WTC11 (cell line): ENCODE results near the gene GPAT2. TPM values are rescaled to one million over a fixed set of nuclear protein-coding genes. Genes with fewer than 3 reads are reported as not detected.

Experiments
- ATAC-seq: fragments of 200-7000 bp; cut with Tn5 transposase; 2 replicates; pipeline ENCODE4 v1.10.0; 2021; ENCODE audit warnings: mild to moderate bottlenecking, moderate library complexity
- CTCF ChIA-PET: fragments of 300-600 bp; sonication (Branson Sonifier 250); formaldehyde crosslinking; loops from one replicate; lab custom pipeline; 2021; ENCODE audit warnings: antibody characterized with exemption; lab: Charles Lee
- POLR2A ChIA-PET: fragments of 350-600 bp; sonication (Branson Sonifier 250); formaldehyde crosslinking; loops from one replicate; lab custom pipeline; 2021; ENCODE audit warnings: antibody characterized with exemption; lab: Charles Lee
- DNase-seq: peaks from one replicate; pipeline ENCODE4 v3.0.0; 2021; ENCODE audit warnings: low spot score
- H3K27ac Mint-ChIP-seq: 2 replicates; pipeline ENCODE4 v1.8.0; 2021; ENCODE audit warnings: mixed read lengths
- H3K27me3 Mint-ChIP-seq: 2 replicates; pipeline ENCODE4 v1.8.0; 2021; ENCODE audit warnings: low read depth, mild to moderate bottlenecking, moderate library complexity, mixed read lengths
- H3K36me3 Mint-ChIP-seq: 2 replicates; pipeline ENCODE4 v1.8.0; 2021; ENCODE audit warnings: mixed read lengths
- H3K4me1 Mint-ChIP-seq: 2 replicates; pipeline ENCODE4 v1.8.0; 2022; ENCODE audit warnings: mixed read lengths
- H3K4me3 Mint-ChIP-seq: 2 replicates; pipeline ENCODE4 v1.8.0; 2021; ENCODE audit warnings: mild to moderate bottlenecking, moderate library complexity, mixed read lengths
- H3K9me3 Mint-ChIP-seq: 2 replicates; pipeline ENCODE4 v1.8.0; 2021; ENCODE audit warnings: mixed read lengths
- CBFB ChIP-seq: sonication (generic); formaldehyde crosslinking; IDR thresholded peaks from 2 replicates; pipeline ENCODE4 v1.8.1; 2022; ENCODE audit warnings: mild to moderate bottlenecking, low read depth, missing genetic modification reagents
- FOXJ3 ChIP-seq: sonication (generic); formaldehyde crosslinking; IDR thresholded peaks from 2 replicates; pipeline ENCODE4 v1.9.0; 2021; ENCODE audit warnings: missing genetic modification reagents, mild to moderate bottlenecking, borderline replicate concordance
- GABPB1 ChIP-seq: sonication (generic); formaldehyde crosslinking; IDR thresholded peaks from 2 replicates; pipeline ENCODE4 v1.8.1; 2023; ENCODE audit warnings: mild to moderate bottlenecking, missing genetic modification reagents
- IRF2 ChIP-seq: sonication (generic); formaldehyde crosslinking; IDR thresholded peaks from 2 replicates; pipeline ENCODE4 v1.8.0; 2022; ENCODE audit warnings: low read depth, missing genetic modification reagents, borderline replicate concordance
- JAZF1 ChIP-seq: fragments of 250-450 bp; sonication (Bioruptor Pico); IDR thresholded peaks from 2 replicates; pipeline ENCODE4 v1.9.0; 2021; ENCODE audit warnings: moderate library complexity, mild to moderate bottlenecking, inconsistent platforms
- NR3C1 ChIP-seq: sonication (generic); formaldehyde crosslinking; conservative IDR thresholded peaks from 2 replicates; pipeline ENCODE4 v1.8.1; 2023; ENCODE audit warnings: low read depth, mild to moderate bottlenecking, missing genetic modification reagents
- PRRX2 ChIP-seq: fragments of 250-450 bp; sonication (Bioruptor Pico); IDR thresholded peaks from 2 replicates; pipeline ENCODE4 v1.8.0; 2021; ENCODE audit warnings: mild to moderate bottlenecking
- ZNF263 ChIP-seq: sonication (generic); formaldehyde crosslinking; IDR thresholded peaks from 2 replicates; pipeline ENCODE4 v1.8.1; 2022; ENCODE audit warnings: low read depth, mild to moderate bottlenecking, moderate library complexity, missing genetic modification reagents
- ZNF317 ChIP-seq: sonication (generic); formaldehyde crosslinking; IDR thresholded peaks from 2 replicates; pipeline ENCODE4 v1.8.1; 2023; ENCODE audit warnings: low read depth, mild to moderate bottlenecking, moderate library complexity, missing genetic modification reagents, borderline replicate concordance
- ZNF396 ChIP-seq: fragments of 250-450 bp; sonication (Bioruptor Pico); IDR thresholded peaks from 2 replicates; pipeline ENCODE4 v1.8.0; 2021; ENCODE audit warnings: mild to moderate bottlenecking, moderate library complexity, borderline replicate concordance
- ZNF671 ChIP-seq: fragments of 250-450 bp; sonication (Bioruptor Pico); IDR thresholded peaks from 2 replicates; pipeline ENCODE4 v1.8.0; 2021; ENCODE audit warnings: mild to moderate bottlenecking
- total RNA-seq: library from RNA; stranded (reverse); gene quantifications from 3 replicates; pipeline ENCODE4 v1.2.3, GENCODE V29; 2021
- TF ChIP-seq, protein P1 (sequence below): sonication (generic); formaldehyde crosslinking; IDR thresholded peaks from 2 replicates; pipeline ENCODE4 v1.8.1; 2022; ENCODE audit warnings: low read depth, missing genetic modification reagents, borderline replicate concordance
- TF ChIP-seq, protein P2 (sequence below): sonication (generic); formaldehyde crosslinking; IDR thresholded peaks from 2 replicates; pipeline ENCODE4 v1.8.0; 2022; ENCODE audit warnings: mild to moderate bottlenecking, missing genetic modification reagents
- TF ChIP-seq, protein P3 (sequence below): fragments of 250-450 bp; sonication (Bioruptor Pico); IDR thresholded peaks from 2 replicates; pipeline ENCODE4 v1.8.0; 2021; ENCODE audit warnings: mild to moderate bottlenecking
- TF ChIP-seq, protein P4 (sequence below): sonication (generic); formaldehyde crosslinking; IDR thresholded peaks from 2 replicates; pipeline ENCODE4 v1.8.0; 2022; ENCODE audit warnings: missing genetic modification reagents
- TF ChIP-seq, protein P5 (sequence below): sonication (generic); formaldehyde crosslinking; IDR thresholded peaks from 2 replicates; pipeline ENCODE4 v1.8.1; 2023; ENCODE audit warnings: mild to moderate bottlenecking, moderate library complexity, missing genetic modification reagents
- TF ChIP-seq, protein P6 (sequence below): sonication (generic); formaldehyde crosslinking; IDR thresholded peaks from 2 replicates; pipeline ENCODE4 v1.8.0; 2022; ENCODE audit warnings: mild to moderate bottlenecking, missing genetic modification reagents
- TF ChIP-seq, protein P7 (sequence below): sonication (generic); formaldehyde crosslinking; conservative IDR thresholded peaks from 2 replicates; pipeline ENCODE4 v1.8.1; 2022; ENCODE audit warnings: mild to moderate bottlenecking, missing genetic modification reagents
- TF ChIP-seq, protein P8 (sequence below): sonication (generic); formaldehyde crosslinking; IDR thresholded peaks from 2 replicates; pipeline ENCODE4 v1.8.0; 2022; ENCODE audit warnings: mild to moderate bottlenecking, missing genetic modification reagents

GPAT2 gene
- total RNA-seq, 1 experiment from 2014 or later = 0.20 TPM

DNA sequence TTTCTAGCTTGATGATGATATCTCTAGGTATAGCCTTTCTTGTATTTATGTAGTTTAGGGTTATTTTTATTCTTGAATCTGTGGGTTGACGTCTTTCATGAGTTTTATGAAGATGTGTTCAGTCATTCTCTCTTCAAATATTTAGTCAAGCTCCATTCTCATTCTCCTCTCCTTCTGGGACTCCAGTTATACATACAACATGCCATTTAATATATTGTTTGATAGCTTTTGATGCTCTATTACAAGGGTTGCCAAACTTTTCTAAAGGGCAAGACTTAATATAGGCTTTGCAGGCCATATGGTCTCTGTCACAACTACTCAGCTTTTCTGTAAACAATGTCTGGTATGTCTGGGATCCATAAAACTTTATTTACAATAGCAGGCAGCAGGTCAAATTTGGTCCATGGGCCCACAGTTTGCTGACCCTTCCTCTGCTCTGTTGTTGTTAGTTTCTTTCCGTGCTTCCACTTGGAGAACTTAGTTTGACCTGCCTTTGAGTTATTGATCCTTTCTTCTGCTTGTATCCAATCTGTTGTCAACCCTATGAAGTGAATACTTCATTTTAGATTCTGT, 40.6 kb upstream of the GPAT2 start:
- Mint-ChIP-seq H3K27me3 (no peaks in the 10 kb centered on the region), H3K36me3 (no peaks in the 10 kb centered on the region), H3K4me1 (no peaks in the 10 kb centered on the region), H3K27ac (no peak overlapping the region), H3K4me3 (no peak overlapping the region), H3K9me3 (peaks cover 3% of the 10 kb centered on the region; the same call in 1 of the 2 replicates)
- no peak for ATAC-seq
- ChIA-PET POLR2A (no interaction called here), CTCF (interaction anchor here (0.6 to 2.0 kb wide), 2 partner anchors 35 to 63 kb away, joined by 3 to 9 read pairs; partner anchors contain the start of gene ASTL)
- no peak for TF ChIP-seq IRF2 (CRISPR knock-in tag)
- TF ChIP-seq, protein P1, sequence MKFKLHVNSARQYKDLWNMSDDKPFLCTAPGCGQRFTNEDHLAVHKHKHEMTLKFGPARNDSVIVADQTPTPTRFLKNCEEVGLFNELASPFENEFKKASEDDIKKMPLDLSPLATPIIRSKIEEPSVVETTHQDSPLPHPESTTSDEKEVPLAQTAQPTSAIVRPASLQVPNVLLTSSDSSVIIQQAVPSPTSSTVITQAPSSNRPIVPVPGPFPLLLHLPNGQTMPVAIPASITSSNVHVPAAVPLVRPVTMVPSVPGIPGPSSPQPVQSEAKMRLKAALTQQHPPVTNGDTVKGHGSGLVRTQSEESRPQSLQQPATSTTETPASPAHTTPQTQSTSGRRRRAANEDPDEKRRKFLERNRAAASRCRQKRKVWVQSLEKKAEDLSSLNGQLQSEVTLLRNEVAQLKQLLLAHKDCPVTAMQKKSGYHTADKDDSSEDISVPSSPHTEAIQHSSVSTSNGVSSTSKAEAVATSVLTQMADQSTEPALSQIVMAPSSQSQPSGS (CRISPR knock-in tag) = no peak
- no peak for TF ChIP-seq CBFB
- TF ChIP-seq, protein P2, sequence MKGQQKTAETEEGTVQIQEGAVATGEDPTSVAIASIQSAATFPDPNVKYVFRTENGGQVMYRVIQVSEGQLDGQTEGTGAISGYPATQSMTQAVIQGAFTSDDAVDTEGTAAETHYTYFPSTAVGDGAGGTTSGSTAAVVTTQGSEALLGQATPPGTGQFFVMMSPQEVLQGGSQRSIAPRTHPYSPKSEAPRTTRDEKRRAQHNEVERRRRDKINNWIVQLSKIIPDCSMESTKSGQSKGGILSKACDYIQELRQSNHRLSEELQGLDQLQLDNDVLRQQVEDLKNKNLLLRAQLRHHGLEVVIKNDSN = no peak
- TF ChIP-seq FOXJ3 = no peak
- TF ChIP-seq, protein P3, sequence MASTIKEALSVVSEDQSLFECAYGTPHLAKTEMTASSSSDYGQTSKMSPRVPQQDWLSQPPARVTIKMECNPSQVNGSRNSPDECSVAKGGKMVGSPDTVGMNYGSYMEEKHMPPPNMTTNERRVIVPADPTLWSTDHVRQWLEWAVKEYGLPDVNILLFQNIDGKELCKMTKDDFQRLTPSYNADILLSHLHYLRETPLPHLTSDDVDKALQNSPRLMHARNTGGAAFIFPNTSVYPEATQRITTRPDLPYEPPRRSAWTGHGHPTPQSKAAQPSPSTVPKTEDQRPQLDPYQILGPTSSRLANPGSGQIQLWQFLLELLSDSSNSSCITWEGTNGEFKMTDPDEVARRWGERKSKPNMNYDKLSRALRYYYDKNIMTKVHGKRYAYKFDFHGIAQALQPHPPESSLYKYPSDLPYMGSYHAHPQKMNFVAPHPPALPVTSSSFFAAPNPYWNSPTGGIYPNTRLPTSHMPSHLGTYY = no peak
- no peak for TF ChIP-seq JAZF1 (CRISPR knock-in tag)
- TF ChIP-seq, protein P4, sequence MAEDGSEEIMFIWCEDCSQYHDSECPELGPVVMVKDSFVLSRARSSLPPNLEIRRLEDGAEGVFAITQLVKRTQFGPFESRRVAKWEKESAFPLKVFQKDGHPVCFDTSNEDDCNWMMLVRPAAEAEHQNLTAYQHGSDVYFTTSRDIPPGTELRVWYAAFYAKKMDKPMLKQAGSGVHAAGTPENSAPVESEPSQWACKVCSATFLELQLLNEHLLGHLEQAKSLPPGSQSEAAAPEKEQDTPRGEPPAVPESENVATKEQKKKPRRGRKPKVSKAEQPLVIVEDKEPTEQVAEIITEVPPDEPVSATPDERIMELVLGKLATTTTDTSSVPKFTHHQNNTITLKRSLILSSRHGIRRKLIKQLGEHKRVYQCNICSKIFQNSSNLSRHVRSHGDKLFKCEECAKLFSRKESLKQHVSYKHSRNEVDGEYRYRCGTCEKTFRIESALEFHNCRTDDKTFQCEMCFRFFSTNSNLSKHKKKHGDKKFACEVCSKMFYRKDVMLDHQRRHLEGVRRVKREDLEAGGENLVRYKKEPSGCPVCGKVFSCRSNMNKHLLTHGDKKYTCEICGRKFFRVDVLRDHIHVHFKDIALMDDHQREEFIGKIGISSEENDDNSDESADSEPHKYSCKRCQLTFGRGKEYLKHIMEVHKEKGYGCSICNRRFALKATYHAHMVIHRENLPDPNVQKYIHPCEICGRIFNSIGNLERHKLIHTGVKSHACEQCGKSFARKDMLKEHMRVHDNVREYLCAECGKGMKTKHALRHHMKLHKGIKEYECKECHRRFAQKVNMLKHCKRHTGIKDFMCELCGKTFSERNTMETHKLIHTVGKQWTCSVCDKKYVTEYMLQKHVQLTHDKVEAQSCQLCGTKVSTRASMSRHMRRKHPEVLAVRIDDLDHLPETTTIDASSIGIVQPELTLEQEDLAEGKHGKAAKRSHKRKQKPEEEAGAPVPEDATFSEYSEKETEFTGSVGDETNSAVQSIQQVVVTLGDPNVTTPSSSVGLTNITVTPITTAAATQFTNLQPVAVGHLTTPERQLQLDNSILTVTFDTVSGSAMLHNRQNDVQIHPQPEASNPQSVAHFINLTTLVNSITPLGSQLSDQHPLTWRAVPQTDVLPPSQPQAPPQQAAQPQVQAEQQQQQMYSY (CRISPR knock-in tag) = no peak
- TF ChIP-seq, protein P5, sequence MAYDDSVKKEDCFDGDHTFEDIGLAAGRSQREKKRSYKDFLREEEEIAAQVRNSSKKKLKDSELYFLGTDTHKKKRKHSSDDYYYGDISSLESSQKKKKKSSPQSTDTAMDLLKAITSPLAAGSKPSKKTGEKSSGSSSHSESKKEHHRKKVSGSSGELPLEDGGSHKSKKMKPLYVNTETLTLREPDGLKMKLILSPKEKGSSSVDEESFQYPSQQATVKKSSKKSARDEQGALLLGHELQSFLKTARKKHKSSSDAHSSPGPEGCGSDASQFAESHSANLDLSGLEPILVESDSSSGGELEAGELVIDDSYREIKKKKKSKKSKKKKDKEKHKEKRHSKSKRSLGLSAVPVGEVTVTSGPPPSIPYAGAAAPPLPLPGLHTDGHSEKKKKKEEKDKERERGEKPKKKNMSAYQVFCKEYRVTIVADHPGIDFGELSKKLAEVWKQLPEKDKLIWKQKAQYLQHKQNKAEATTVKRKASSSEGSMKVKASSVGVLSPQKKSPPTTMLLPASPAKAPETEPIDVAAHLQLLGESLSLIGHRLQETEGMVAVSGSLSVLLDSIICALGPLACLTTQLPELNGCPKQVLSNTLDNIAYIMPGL = no peak
- TF ChIP-seq NR3C1 (CRISPR knock-in tag) = no peak
- TF ChIP-seq, protein P6, sequence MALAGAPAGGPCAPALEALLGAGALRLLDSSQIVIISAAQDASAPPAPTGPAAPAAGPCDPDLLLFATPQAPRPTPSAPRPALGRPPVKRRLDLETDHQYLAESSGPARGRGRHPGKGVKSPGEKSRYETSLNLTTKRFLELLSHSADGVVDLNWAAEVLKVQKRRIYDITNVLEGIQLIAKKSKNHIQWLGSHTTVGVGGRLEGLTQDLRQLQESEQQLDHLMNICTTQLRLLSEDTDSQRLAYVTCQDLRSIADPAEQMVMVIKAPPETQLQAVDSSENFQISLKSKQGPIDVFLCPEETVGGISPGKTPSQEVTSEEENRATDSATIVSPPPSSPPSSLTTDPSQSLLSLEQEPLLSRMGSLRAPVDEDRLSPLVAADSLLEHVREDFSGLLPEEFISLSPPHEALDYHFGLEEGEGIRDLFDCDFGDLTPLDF = no peak
- TF ChIP-seq ZNF671 (CRISPR knock-in tag) = no peak
- no peak for TF ChIP-seq ZNF317 (CRISPR knock-in tag)
- TF ChIP-seq, protein P7, sequence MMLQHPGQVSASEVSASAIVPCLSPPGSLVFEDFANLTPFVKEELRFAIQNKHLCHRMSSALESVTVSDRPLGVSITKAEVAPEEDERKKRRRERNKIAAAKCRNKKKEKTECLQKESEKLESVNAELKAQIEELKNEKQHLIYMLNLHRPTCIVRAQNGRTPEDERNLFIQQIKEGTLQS (CRISPR knock-in tag) = no peak
- no peak for TF ChIP-seq GABPB1 (CRISPR knock-in tag)
- no peak for TF ChIP-seq ZNF263 (CRISPR knock-in tag)
- no peak for TF ChIP-seq ZNF396 (CRISPR knock-in tag)
- TF ChIP-seq PRRX2 (CRISPR knock-in tag) = no peak
- TF ChIP-seq, protein P8, sequence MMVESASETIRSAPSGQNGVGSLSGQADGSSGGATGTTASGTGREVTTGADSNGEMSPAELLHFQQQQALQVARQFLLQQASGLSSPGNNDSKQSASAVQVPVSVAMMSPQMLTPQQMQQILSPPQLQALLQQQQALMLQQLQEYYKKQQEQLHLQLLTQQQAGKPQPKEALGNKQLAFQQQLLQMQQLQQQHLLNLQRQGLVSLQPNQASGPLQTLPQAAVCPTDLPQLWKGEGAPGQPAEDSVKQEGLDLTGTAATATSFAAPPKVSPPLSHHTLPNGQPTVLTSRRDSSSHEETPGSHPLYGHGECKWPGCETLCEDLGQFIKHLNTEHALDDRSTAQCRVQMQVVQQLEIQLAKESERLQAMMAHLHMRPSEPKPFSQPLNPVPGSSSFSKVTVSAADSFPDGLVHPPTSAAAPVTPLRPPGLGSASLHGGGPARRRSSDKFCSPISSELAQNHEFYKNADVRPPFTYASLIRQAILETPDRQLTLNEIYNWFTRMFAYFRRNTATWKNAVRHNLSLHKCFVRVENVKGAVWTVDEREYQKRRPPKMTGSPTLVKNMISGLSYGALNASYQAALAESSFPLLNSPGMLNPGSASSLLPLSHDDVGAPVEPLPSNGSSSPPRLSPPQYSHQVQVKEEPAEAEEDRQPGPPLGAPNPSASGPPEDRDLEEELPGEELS (CRISPR knock-in tag) = no peak
- DNase-seq = no peak
